Memory B cell (primary cell): Measurements from ENCODE around the gene CYP2J2.

Source experiments
- ATAC-seq: fragments of 150-1000 bp; cut with Tn5 transposase; 2 replicates; pipeline ENCODE4 v1.10.0; 2021; ENCODE audit warnings: low read depth, mild to moderate bottlenecking, moderate library complexity
- DNase-seq, 2 donors: peaks; one replicate each; pipeline ENCODE4 v3.0.0; 2022; ENCODE audit warnings: low spot score in 2 of 2
- H3K27ac Mint-ChIP-seq: one replicate; pipeline ENCODE4 v1.8.0; 2022; ENCODE audit warnings: mild to moderate bottlenecking, moderate library complexity, mixed read lengths
- H3K27me3 Mint-ChIP-seq: one replicate; pipeline ENCODE4 v1.8.0; 2022; ENCODE audit warnings: mixed read lengths
- H3K36me3 Mint-ChIP-seq: one replicate; pipeline ENCODE4 v1.8.0; 2022; ENCODE audit warnings: mild to moderate bottlenecking, mixed read lengths
- H3K4me1 Mint-ChIP-seq: one replicate; pipeline ENCODE4 v1.8.0; 2022; ENCODE audit warnings: mixed read lengths
- H3K4me3 Mint-ChIP-seq: one replicate; pipeline ENCODE4 v1.8.0; 2022; ENCODE audit warnings: mild to moderate bottlenecking, moderate library complexity, mixed read lengths
- H3K9me3 Mint-ChIP-seq: one replicate; pipeline ENCODE4 v1.8.0; 2022; ENCODE audit warnings: mixed read lengths

Gene CYP2J2

DNA sequence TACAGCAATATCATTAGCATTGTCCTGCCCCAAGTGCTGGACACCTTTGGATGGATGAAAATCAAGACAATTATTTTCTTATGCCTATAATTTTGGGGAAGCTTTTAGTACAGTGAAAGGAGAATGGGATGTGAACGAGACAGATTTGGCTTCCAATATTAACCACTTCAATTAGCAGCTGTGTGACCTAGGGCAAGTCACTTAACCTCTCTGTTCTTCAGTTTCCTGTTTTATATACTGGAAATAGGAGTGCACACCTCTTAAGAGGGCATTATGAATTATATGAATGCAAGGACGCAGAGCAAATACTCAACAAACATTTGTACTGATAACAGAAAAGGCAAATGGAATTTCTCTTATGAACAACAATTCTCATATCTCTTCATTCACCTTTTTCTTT lies 18.5 kb downstream of the CYP2J2 start:
- H3K9me3 Mint-ChIP-seq = no peaks in the 10 kb centered on the region
- peaks cover 2% of the 10 kb centered on the region for H3K27me3 Mint-ChIP-seq
- H3K4me3 Mint-ChIP-seq = no peak overlapping the region
- no peak overlapping the region for H3K27ac Mint-ChIP-seq
- H3K36me3 Mint-ChIP-seq = peaks cover 9% of the 10 kb centered on the region
- no peak for DNase-seq
- peaks cover 3% of the 10 kb centered on the region for H3K4me1 Mint-ChIP-seq
- ATAC-seq = no peak

DNA sequence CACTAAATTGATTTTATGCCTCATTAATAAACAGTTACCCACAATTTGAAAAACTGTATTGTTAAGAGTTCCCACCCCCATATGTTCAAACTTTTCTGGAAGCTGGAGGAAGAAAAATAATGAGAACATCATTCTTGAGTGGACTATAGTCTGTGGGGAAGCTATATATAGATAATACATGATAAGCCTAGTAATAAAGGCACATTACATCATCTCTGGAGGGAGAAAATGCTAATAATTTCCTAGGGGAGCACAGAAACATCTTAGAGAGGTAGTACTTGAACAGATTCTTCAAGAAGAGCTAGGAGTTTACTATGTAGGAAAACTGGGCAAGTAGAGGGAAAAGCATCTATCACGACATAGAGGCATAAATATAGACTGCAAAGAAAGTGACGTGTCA lies 19.6 kb downstream of the CYP2J2 start:
- ATAC-seq (no peak), DNase-seq (no peak)
- H3K4me1 Mint-ChIP-seq = peaks cover 4% of the 10 kb centered on the region
- no peak overlapping the region for H3K27ac Mint-ChIP-seq
- peaks cover 6% of the 10 kb centered on the region for H3K36me3 Mint-ChIP-seq
- no peak overlapping the region for H3K4me3 Mint-ChIP-seq
- H3K9me3 Mint-ChIP-seq = no peaks in the 10 kb centered on the region
- H3K27me3 Mint-ChIP-seq = peaks cover 3% of the 10 kb centered on the region

GRCh38 chr1:59903141-59903754 lies 23.3 kb downstream of the CYP2J2 start:
- H3K27me3 Mint-ChIP-seq = peaks cover 3% of the 10 kb centered on the region
- no peaks in the 10 kb centered on the region for H3K9me3 Mint-ChIP-seq
- ATAC-seq = peak; percentile 49
- peaks cover 4% of the 10 kb centered on the region for H3K4me1 Mint-ChIP-seq
- no peak for DNase-seq
- peak overlapping the region; percentile 3 for H3K27ac Mint-ChIP-seq
- peaks cover 2% of the 10 kb centered on the region for H3K36me3 Mint-ChIP-seq
- peak overlapping the region; percentile 49 for H3K4me3 Mint-ChIP-seq

GRCh38 chr1:59901770-59902388 lies 24.7 kb downstream of the CYP2J2 start:
- no peak overlapping the region for H3K4me3 Mint-ChIP-seq
- ATAC-seq (no peak), DNase-seq (no peak)
- H3K27ac Mint-ChIP-seq = no peak overlapping the region
- peaks cover 3% of the 10 kb centered on the region for H3K27me3 Mint-ChIP-seq
- peaks cover 4% of the 10 kb centered on the region for H3K4me1 Mint-ChIP-seq
- H3K9me3 Mint-ChIP-seq = no peaks in the 10 kb centered on the region
- H3K36me3 Mint-ChIP-seq = no peaks in the 10 kb centered on the region

DNA sequence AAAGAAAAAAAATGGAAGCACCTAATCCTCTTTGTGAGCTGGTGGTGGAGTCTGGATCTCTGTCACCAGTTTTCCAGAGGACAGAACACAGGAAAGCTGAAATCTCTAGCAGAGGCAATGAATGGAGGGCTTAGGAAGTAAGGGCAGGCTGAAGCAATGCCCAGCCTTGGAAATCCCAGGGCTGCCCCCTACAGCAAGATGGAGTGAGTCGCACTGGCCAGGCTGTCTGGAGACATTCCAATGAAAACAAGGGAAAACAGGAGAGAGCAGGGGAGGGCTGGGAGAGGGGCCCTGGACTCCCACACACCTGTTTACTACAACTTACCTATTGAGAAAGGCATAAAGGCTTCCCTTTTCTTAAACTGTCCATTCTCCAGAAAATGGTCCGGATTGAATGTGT lies 25.9 kb downstream of the CYP2J2 start:
- Mint-ChIP-seq H3K9me3 (no peaks in the 10 kb centered on the region), H3K4me1 (peaks cover 4% of the 10 kb centered on the region), H3K27me3 (peaks cover 3% of the 10 kb centered on the region), H3K36me3 (no peaks in the 10 kb centered on the region), H3K27ac (no peak overlapping the region), H3K4me3 (no peak overlapping the region)
- DNase-seq = no peak
- ATAC-seq = no peak

DNA sequence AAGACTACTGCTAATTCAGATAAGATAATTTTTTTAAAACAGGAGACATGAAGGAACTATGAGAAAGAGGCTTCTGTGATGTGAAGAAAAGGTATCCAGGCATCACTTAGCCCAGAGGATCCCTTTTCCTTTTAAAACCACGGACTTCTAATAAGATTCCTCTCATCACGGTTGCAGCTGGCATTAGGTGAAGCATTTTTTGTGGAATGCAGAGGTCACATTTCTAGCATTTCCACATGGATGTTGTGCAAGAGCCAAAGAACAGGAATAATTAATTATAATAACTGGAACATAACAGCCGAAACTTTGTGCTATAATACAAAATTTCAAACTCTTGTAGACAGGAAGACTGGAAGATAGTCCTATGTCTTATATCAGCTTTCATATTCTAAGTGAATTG lies 27.6 kb downstream of the CYP2J2 start:
- Mint-ChIP-seq H3K9me3 (no peaks in the 10 kb centered on the region), H3K36me3 (no peaks in the 10 kb centered on the region), H3K27me3 (peaks cover 3% of the 10 kb centered on the region), H3K4me1 (peaks cover 4% of the 10 kb centered on the region), H3K27ac (no peak overlapping the region), H3K4me3 (no peak overlapping the region)
- no peak for ATAC-seq
- DNase-seq = no peak

- ATAC-seq = no peak
- no peak overlapping the region for H3K4me3 Mint-ChIP-seq
- no peak overlapping the region for H3K27ac Mint-ChIP-seq
- no peaks in the 10 kb centered on the region for H3K9me3 Mint-ChIP-seq
- H3K36me3 Mint-ChIP-seq = no peaks in the 10 kb centered on the region
- no peaks in the 10 kb centered on the region for H3K4me1 Mint-ChIP-seq
- H3K27me3 Mint-ChIP-seq = no peaks in the 10 kb centered on the region
- DNase-seq = no peak
Observed at GRCh38 chr1:59897165-59897564, 29.4 kb downstream of the CYP2J2 start.

- Mint-ChIP-seq H3K9me3 (peaks cover 6% of the 10 kb centered on the region), H3K4me1 (no peaks in the 10 kb centered on the region), H3K36me3 (no peaks in the 10 kb centered on the region), H3K4me3 (no peak overlapping the region), H3K27me3 (peaks cover 4% of the 10 kb centered on the region), H3K27ac (no peak overlapping the region)
- DNase-seq (no peak), ATAC-seq (no peak)
Observed at GRCh38 chr1:59892841-59893811, 33.4 kb downstream of the CYP2J2 start.

DNA sequence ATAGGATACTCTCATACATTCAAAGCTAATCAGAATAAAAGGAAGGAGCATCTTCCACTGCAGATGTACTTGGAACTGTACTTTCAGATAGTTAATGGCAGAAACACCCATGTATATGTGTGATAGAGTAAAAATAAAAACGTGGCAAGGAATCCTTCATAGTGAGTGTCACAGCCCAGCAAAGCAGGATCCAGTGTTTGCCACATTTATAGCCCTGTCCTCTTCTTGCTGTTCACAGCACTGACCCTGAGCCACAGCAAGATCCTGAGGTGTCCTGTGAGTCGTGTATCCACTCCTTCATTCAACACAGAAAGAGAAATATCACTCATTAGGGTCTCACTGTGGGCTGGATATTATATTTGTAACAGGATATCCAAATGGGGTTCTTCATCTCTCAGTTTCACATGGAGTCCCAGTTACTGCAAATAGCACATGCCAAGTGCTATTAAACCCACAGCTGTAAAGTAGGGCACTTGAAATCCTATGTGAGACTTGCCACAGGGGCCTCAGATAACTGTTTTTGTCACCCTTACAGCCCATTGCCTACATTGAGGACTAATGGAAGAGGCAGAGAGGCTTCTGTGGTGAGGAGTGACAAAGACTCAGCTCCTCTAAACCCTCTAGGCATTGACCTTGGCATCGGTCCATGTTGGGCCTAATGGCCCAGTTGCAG lies 41.3 kb downstream of the CYP2J2 start:
- H3K27me3 Mint-ChIP-seq = peaks cover 8% of the 10 kb centered on the region
- H3K9me3 Mint-ChIP-seq = peaks cover 6% of the 10 kb centered on the region
- DNase-seq (no peak), ATAC-seq (no peak)
- no peak overlapping the region for H3K27ac Mint-ChIP-seq
- H3K4me1 Mint-ChIP-seq = no peaks in the 10 kb centered on the region
- no peaks in the 10 kb centered on the region for H3K36me3 Mint-ChIP-seq
- H3K4me3 Mint-ChIP-seq = no peak overlapping the region

- H3K4me1 Mint-ChIP-seq = no peaks in the 10 kb centered on the region
- peaks cover 4% of the 10 kb centered on the region for H3K36me3 Mint-ChIP-seq
- no peak overlapping the region for H3K27ac Mint-ChIP-seq
- peaks cover 3% of the 10 kb centered on the region for H3K27me3 Mint-ChIP-seq
- no peak overlapping the region for H3K4me3 Mint-ChIP-seq
- peaks cover 4% of the 10 kb centered on the region for H3K9me3 Mint-ChIP-seq
- no peak for ATAC-seq
- no peak for DNase-seq
Observed at GRCh38 chr1:59880735-59881134, 45.8 kb downstream of the CYP2J2 start.

DNA sequence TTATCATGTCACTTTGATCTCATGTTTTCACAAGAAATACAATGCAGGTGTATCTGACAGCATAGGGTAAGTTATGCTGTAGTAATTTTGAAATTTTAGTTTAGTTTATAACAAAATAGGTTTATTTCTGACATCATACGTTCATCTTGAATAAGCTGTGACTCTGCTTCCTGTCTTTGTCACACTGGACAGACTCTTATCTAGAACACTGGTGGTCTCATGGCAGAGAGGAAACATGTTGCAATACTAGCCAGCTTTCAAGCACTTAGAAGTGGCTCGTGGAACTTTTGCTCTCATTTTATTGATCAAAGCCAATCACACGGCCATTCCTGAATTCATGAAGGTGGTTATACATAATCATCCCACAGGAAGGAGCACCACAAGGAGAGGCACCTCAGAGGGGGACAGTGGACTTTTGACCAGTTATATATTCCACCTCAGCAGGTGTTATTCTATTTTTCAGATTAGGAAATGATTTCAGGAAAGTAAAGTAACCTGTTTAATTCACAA lies 46.5 kb downstream of the CYP2J2 start:
- Mint-ChIP-seq H3K36me3 (peaks cover 4% of the 10 kb centered on the region), H3K9me3 (peaks cover 4% of the 10 kb centered on the region)

GRCh38 chr1:59879574-59879973 lies 47.0 kb downstream of the CYP2J2 start:
- ATAC-seq (no peak), DNase-seq (no peak)
- H3K4me3 Mint-ChIP-seq = no peak overlapping the region
- H3K36me3 Mint-ChIP-seq = peaks cover 4% of the 10 kb centered on the region
- no peak overlapping the region for H3K27ac Mint-ChIP-seq
- peaks cover 4% of the 10 kb centered on the region for H3K9me3 Mint-ChIP-seq
- H3K27me3 Mint-ChIP-seq = peaks cover 3% of the 10 kb centered on the region
- H3K4me1 Mint-ChIP-seq = no peaks in the 10 kb centered on the region

More for the DNA sequence above, 46.5 kb downstream of the CYP2J2 start:
- Mint-ChIP-seq H3K27ac (no peak overlapping the region), H3K27me3 (peaks cover 3% of the 10 kb centered on the region), H3K4me3 (no peak overlapping the region), H3K4me1 (no peaks in the 10 kb centered on the region)
- ATAC-seq = no peak
- no peak for DNase-seq

DNA sequence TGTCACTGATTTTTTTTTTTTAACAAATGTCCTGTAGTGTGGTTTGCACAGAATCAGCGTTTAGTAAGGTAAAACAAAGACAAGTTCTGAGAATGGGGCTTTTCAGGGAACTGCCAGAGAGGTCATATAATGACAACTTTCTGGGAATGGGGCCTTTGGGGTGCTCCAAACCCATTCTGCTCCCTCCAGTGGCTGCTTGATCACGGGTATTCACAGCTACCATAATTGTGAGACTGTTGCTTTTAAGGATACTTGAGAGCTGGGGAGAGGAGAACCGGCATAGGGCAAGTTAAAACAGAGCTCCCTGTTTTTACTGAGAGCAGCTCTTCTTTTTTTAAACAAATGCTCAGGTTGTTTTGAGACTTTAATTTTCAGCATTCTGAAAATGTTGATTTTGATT lies 48.2 kb downstream of the CYP2J2 start:
- peaks cover 6% of the 10 kb centered on the region for H3K36me3 Mint-ChIP-seq
- H3K4me1 Mint-ChIP-seq = no peaks in the 10 kb centered on the region
- no peak overlapping the region for H3K4me3 Mint-ChIP-seq
- DNase-seq (no peak), ATAC-seq (no peak)
- no peak overlapping the region for H3K27ac Mint-ChIP-seq
- H3K9me3 Mint-ChIP-seq = peaks cover 4% of the 10 kb centered on the region
- H3K27me3 Mint-ChIP-seq = peaks cover 3% of the 10 kb centered on the region
